Globus pallidus (tissue), 1 donor: ENCODE measurements around the gene YY1.
A peak's percentile ranks its signal among the peaks of the same experiment; 100 is the strongest.
"Not testable (repeated sequence)": the region's sequence is repeated elsewhere in the genome, so short reads cannot be mapped to it uniquely, and the experiment has no call there.

ENCODE experiments used
- DNase-seq: peaks from one replicate; pipeline ENCODE4 v3.0.0-alpha.2; 2015; ENCODE audit warnings: low spot score

YY1 gene

GRCh38 chr14:100213956-100214769 lies 24.8 kb upstream of the YY1 start:
- DNase-seq = peak; percentile 70

GRCh38 chr14:100214770-100215083 lies 24.2 kb upstream of the YY1 start:
- DNase-seq = no peak

GRCh38 chr14:100215330-100215885 lies 23.5 kb upstream of the YY1 start:
- no peak for DNase-seq

GRCh38 chr14:100219126-100219785 lies 19.7 kb upstream of the YY1 start:
- DNase-seq = no peak

- peak; percentile 14 for DNase-seq
These were observed 17.3 kb upstream of the YY1 start for GRCh38 chr14:100221533-100222223.

- DNase-seq = no peak
These were observed 16.5 kb upstream of the YY1 start for GRCh38 chr14:100222224-100223093.

GRCh38 chr14:100223332-100224201 lies 15.4 kb upstream of the YY1 start:
- DNase-seq = no peak

- no peak for DNase-seq
These were observed 14.6 kb upstream of the YY1 start for GRCh38 chr14:100224229-100224866.

- DNase-seq = no peak
These were observed 13.8 kb upstream of the YY1 start for GRCh38 chr14:100225169-100225568.

- no peak for DNase-seq
These were observed 8.6 kb upstream of the YY1 start for GRCh38 chr14:100230361-100230760.

- no peak for DNase-seq
These were observed 4.4 kb upstream of the YY1 start for GRCh38 chr14:100234511-100234910.

GRCh38 chr14:100236271-100236818 lies 2.6 kb upstream of the YY1 start:
- DNase-seq = not testable (repeated sequence)

- no peak for DNase-seq
These were observed 2.1 kb upstream of the YY1 start for GRCh38 chr14:100236881-100237280.

GRCh38 chr14:100237735-100238418 lies 1.1 kb upstream of the YY1 start:
- DNase-seq = no peak

- no peak for DNase-seq
These were observed 381 bp downstream of the YY1 start for GRCh38 chr14:100239211-100239839.

GRCh38 chr14:100239840-100240667 lies 1.1 kb downstream of the YY1 start:
- DNase-seq = peak; percentile 84

GRCh38 chr14:100240668-100241032 lies 1.7 kb downstream of the YY1 start:
- DNase-seq = no peak

GRCh38 chr14:100241279-100241678 lies 2.3 kb downstream of the YY1 start:
- peak; percentile 26 for DNase-seq
